ENCODE measurements around the gene TMEM266.
"Not testable (repeated sequence)": the region's sequence is repeated elsewhere in the genome, so short reads cannot be mapped to it uniquely, and the experiment has no call there.

Gene TMEM266, protein sequence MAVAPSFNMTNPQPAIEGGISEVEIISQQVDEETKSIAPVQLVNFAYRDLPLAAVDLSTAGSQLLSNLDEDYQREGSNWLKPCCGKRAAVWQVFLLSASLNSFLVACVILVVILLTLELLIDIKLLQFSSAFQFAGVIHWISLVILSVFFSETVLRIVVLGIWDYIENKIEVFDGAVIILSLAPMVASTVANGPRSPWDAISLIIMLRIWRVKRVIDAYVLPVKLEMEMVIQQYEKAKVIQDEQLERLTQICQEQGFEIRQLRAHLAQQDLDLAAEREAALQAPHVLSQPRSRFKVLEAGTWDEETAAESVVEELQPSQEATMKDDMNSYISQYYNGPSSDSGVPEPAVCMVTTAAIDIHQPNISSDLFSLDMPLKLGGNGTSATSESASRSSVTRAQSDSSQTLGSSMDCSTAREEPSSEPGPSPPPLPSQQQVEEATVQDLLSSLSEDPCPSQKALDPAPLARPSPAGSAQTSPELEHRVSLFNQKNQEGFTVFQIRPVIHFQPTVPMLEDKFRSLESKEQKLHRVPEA

DNA sequence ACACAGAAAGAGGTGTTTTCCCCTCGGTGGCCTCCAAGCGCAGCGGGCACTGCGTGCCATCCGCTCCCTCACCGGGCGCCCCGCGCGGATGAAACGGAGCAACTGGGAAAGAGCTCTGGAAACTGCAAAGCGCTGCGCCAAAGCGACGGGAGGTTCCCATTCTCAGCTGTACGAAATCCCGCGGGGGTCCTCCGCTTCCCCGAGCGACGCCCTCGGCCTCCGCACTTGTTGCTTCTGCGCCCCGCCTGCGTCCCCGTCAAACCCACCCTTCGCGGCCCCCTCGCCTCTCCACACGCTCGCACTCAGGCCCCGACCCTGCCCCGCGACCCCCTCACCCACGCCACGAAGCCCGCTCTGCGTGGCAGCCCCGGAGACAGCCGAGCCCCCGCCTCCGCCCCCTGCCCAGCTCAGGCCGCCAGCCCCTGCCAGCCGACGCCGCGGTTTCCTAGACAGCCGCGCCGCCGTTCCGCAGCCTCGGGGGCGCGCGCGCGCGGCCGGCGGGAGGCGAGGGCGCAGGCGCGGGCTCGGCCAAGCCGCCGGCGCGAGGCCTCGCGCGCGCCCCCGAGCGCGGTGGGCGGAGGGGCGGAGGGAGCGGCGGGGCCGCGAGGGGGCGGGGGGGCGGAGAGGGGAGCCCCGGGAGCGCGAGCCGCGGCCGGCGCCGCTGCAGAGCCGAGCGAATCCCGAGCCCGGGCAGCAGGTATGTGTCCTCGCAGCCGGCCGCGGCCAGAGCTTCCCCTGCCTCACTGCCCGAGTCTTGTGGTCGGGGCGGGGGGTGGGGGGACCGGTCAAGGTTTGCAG, at the start of gene TMEM266:
TSS of gene TMEM266 (plus strand) at position 666 of the 798 bp plus-strand sequence. CDS start 74,279 bp downstream, outside the sequence.
- peak; percentile 76 to 84 (median 83) for DNase-seq

DNA sequence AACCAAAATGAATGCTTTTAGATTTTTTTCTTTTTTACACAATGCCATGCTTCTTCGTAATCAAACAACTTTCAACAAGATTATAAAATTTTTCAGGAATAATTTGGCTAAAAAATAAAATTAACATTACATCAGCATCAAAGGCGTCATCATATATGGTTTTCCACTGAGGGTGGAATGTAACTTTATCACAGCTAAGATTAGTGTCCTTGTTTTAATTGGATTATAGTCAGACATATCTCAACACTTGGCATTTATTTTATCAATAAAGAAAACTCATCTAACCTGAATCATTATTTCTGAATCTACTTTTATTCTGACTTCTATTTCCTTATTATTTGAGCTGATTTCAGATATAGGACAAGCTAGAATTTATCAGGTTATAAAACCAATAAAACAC, 49.2 kb upstream of the TMEM266 start:
- DNase-seq, result no peak

DNA sequence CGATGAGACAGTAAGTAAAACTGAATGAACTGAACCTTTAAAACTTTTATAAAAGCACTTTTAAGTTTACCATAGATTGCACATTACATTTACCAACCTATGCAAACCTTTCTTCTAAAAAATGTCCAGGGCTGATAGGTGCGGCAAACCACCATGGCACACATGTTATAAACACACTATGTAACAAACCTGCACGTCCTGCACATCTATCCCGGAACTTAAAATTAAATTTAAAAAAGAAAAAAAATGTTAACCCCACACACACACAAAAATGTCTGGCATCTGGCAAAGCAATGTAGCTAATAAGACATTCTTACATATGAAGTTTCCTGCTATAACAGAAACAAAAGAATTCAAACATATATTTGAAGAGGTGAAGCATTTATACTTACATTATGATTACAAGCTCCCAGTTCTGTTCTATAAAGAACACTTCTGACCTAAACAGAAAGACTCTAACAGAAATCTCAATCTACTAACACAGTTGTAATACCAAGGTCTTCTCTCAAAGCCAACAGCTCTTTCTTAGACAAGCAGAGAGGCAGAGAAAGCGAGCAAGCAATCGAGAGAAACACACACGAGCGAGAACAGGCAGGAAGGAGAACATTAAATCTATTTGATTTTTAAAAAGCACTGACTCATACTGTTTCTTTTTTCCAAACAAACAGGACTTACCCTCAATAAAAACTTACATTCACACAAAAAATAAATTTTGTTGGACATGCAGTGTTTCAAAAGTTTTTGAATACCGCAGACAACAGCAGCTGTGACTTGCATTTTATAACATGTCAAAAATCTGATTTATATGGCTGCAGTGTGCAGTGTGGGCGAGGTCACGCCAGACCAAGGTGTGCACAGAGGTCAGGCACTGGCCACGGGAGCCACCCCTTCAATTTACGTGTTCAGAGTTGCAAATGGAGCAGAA, 47.9 kb upstream of the TMEM266 start, which contains the start of gene NRG4:
TSS of gene NRG4 (minus strand) at position 798 of the 925 bp plus-strand sequence. CDS start 1,194 bp downstream, outside the sequence.
- DNase-seq, result peak in 2 of 3 experiments; percentile 12 to 57

DNA sequence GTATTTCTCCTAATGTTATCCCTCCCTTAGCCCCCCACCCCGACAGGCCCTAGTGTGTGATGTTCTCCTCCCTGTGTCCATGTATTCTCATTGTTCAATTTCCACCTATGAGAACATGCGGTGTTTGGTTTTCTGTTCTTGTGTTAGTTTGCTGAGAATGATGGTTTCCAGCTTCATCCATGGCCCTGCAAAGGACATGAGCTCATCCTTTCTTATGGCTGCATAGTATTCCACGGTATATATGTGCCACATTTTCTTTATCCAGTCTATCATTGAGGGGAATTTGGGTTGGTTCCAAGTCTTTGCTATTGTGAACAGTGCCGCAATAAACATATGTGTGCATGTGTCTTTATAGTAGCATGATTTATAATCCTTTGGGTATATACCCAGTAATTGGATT, 46.3 kb upstream of the TMEM266 start:
- not testable (repeated sequence) for DNase-seq

DNA sequence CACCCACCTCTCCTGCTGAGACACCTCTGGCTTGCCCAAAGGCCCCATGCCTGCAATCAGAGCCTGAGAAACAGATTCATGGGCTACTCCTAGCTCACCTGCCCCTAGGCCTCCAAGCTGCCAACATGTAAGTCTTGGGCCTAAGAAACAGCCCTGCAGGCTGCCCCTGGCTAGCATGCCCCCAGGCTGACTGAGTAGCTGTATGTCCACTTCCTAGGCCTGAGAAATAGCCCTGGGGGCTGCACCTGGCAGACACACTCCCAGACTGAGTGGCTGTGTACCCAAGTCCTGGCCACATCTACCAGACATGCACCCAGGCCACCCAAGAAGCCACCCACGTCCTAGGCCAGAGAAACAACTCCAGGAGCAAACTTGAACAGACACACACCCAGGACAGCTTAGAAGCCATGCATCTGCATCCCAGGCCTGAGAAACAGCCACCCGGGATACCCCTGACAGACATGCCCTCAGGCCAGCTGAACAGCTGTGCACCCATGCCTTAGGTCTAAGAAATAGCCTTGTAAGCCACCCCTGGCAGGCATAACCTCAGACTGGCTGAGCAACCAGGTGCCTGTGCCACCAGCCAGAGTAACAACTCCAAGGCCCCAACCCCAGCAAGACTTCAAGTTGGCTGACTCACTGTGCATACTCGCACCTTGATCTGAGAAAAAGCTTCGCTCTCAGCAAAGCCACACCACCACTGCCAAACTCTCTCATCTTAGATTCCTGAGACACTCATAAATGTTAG, 35.6 kb upstream of the TMEM266 start:
- DNase-seq, result no peak

DNA sequence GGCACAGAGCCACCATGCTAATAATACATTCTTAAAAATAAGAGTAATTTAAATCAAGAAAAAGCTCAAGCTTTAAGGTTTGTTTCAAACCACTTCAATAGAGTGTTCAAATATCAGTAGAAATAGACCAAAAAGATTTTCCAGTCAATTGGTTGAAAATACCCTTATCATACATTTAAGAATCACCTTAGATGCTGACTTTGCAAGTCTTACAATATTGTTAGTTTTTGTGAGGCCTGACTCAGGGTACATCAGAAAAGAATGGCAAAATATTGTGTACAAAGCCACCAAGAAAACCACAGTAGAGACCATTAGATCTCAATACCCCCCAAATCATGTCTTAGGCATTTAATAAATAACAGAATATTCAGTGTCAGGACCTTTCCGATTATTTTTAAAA, 27.7 kb upstream of the TMEM266 start:
- DNase-seq, result no peak

DNA sequence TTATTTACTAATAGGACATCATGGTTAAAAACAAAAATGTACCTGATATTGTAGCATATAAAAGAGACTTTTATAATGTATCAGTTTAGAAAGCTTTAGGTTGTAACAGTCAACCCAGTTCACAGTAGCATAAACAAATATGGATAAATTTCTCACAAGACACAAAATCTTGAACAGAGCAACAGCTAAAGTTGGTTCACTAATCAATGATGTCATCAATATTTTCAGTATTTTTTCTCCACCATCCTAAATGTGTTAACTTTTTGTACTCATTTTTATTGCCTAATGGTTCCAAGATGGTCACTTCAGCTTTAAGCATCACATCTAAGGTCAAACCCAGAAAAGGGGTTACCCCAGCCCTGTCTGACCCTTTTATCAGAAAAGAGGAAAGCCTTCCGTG, 26.3 kb upstream of the TMEM266 start:
- DNase-seq, result no peak

DNA sequence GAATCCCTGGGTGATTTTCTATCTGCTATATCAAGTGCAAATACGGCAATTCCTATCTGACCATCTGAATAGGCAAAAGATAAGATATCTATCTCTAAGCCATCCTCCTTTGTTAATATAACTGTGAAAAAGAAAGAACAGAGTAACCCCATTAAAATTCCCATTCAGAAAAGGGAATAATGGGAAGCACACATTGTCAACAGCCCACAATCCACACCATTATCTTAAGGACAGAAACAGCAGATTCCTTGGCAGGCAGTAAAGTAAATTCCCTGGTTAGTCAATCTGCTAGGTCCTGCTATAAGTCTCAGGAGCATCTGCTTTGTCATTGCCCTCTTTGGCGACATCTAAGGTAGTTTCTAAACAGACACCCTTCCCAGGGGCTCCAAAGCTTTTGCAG, 25.7 kb upstream of the TMEM266 start:
- no peak for DNase-seq

DNA sequence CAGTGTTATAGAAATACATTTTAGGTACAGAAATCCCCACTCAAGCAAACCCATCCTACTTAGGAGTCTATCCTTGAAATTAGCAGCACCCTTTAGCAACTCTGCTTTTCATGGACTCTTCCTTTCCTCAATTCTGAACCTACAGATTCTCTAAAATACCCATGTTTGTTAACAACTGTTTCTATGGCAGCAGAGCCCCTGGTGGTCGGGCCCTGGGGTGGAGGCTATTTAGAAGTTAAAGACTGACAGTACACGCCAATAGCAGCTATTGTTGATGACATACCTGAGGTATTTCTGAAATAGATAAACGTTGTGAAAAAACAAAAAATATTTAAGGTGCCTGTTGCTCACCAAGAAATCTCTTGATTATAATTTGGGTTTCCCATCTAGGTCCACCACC, 24.2 kb upstream of the TMEM266 start:
- no peak for DNase-seq

DNA sequence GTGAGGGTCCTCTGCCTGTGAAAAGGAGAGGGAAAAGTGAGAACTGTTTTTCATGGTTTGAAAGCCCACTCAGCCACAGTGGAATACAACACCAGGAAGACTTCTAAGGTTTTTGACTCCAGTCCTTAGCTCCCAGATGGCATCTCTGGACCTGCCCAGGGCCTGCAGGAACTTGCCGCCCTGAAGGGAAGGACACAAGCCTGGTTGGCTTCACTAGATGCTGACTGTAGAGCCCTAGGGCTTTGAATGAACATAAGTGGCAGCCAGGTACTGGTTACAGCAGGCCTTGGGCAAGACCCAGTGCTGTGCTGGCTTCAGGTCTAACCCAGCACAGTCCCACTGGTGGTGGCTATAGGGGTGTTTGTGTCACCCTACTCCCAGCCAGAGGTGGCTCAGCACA, 21.3 kb upstream of the TMEM266 start:
- DNase-seq, result no peak

DNA sequence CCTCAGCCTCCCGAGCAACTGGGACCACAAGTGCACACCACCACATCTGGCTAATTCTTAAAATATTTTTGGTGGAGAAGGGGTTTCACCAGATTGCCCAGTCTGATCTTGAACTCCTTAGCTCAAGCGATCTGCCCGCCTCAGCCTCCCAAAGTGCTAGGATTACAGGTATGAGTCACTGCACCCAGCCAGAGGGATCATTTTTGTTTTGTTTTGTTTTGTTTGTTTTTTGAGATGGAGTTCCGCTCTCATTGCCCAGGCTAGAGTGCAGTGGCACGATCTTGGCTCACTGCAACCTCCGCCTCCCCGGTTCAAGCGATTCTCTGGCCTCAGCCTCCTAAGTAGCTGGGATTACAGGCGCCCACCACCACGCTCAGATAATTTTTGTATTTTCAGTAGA, 5.6 kb upstream of the TMEM266 start:
- DNase-seq, result not testable (repeated sequence)

DNA sequence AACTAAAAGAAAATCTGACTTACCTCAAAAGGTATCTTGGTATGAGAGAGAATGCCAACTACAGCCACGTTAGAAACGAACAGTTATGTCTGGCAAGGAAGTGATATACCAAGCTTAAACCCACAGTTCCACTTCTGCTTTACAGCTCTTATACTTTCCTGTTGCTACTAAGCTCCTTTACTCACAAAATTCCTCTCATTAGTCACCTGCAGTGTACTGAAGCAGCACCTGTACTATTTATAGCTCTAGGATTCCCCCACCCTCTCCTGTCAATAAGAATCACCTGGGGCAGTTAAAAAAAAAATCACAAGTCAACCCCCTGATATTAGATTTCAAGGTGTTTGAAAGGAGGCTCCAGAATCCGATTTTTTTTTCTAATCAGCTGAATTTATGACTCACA, 2.9 kb upstream of the TMEM266 start:
- DNase-seq, result peak in 2 of 3 experiments; percentile 47 to 72

DNA sequence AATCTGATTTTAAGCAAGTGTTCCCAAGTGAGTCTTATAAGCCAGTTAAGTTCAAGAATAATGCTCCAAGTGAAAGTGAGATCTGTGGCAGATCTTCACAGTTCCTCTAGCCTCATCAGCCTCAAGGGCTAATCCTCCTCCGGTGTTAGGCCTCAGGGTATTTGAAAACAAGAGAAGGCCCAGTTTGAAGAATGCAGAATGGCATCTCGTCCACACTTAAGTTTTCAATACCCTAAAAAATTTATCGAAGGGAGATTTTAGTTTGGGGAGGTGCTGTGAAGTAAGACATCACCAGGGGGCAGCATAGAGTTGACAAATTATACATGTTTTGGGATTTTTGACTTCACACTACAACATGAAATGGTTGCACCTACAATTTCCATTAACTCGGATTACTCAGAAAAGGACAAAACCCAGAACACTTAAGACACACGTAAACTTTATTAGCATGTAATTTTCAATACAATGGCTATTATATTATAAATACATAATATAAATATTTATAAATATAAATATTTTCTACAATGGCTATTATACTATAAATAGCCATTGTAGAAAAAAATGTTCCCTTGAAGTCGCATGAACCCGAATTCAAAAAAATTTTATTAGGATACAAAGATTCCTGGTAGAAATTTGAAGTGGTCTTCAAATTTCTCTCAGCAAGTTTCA, 2.3 kb upstream of the TMEM266 start:
- peak; percentile 28 to 72 (median 47) for DNase-seq

DNA sequence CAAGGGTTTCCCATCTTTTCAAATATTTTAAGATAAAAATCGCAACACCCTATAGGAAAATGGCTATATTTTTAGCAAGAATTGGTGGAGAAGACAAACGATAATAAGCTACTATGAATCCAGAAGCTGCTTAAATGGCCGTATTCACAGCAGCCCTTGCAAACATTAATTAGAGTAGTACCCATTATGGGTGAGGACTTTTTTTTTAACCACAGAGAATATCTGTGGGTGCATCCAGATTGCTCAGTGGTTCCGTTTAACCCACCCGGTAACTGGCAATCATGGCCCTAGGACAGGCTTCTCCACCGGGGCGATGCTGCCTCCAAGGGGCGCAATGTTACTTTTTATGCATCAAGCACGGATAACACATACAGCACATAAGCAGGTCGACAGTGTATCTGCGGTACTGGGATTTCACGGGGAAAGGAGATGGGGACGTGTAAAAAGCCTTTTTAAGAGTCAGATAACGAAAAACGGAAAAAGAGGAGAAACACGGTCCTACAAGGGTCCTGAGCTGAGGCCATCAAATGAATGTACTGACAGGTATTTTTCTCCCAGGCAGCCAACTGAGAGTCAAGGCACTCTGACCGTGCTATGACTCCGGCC, 968 bp upstream of the TMEM266 start:
- DNase-seq, result peak; percentile 4 to 83 (median 75)

DNA sequence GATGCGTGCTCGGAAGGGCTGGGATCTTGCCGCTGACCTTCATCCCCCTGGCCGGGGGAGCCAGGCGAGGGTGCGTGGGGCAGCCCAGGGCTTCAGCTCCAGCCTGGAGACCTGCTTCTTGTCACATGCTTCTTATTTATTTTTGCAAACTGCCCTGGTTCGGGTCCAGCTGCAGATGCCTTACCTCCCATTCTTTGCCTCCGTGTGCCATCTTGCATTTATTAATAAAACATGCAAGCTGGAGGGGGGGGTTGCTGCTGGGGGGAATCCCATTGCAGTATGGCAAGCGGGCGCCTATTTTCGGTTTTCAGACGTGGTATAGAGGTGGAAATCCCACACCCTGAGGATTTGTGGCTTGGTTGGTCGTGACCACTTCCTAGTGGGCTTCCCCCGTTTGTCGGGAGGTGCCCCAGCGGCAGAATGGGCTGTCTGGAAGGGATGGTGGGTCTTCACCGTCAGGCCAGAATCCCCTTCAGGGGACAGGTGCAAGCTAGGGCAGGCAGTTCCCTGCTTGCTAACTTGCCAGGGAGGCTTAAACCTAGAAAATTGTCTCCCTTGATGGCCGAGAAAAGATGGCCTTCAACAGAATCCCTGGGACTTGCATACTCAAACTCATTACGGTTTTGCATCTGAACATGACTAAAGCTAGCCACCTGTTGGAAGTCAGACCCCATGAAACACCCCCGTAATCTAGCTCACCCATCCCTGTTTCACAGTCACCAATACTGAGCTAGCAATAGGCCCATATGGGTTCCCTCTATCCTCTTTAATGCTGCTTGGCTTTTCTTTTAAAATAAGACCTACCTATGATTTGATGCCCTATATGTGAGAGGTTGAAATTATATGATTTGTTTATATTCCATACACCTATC, 569 bp downstream of the TMEM266 start:
- peak in 2 of 3 experiments; percentile 1 to 35 for DNase-seq

DNA sequence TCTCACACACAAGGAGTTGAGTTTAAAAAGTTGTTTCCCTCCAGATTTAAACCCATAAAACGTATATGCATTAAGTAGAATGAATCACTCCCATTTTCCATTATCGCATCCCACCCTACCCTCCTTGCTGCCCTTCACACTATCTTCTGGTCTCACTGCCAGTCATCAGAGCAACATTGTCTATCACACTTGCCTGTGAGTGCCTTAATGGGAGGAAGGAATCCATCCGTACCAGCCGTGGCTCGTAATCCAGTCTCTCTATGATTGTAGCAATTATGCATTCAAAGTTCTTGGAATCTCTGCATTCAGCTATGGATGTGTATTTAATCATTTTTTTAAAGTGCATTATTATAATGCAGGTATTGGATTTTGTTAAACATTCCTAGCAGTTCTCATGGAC, 1.9 kb downstream of the TMEM266 start:
- DNase-seq, result no peak

DNA sequence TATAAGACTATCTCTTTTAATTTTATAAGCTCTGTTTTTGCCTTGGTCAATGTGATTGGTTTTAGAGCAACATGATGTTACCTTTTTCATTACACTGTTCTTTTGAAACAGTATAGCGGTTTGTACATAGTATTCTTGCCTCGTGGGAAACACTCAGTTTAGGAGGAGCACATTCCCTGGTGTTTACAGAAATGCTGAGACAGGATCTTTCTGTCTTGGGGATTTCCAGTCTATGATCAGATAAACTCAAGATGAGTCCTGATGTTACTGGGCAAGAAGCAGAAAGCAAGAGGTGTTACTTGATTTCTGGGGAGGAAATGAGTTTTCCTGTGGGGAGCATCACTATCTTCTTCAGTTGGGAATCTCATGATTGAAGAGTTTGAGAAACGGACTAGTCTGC, 2.5 kb downstream of the TMEM266 start:
- no peak for DNase-seq

DNA sequence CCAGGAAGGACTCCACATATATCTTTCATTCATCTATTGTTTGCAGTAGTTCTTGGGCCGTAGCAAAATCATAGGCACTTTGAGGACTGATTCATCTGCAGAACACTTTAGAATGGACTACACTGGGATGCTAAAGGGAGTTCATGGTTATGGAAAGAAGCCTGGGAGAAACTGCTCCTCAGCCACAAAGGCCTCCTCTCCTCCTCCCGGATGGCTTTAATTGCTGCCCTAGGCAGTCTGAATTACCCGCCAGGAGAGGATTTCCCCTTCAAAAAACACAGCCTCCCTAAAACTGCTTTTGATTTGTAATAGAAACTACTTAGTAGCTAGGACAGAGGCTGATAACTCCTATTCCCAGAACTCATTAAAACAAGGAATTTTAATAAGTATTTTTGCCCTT, 4.6 kb downstream of the TMEM266 start:
- DNase-seq, result peak in 1 of 3 experiments; percentile 10

DNA sequence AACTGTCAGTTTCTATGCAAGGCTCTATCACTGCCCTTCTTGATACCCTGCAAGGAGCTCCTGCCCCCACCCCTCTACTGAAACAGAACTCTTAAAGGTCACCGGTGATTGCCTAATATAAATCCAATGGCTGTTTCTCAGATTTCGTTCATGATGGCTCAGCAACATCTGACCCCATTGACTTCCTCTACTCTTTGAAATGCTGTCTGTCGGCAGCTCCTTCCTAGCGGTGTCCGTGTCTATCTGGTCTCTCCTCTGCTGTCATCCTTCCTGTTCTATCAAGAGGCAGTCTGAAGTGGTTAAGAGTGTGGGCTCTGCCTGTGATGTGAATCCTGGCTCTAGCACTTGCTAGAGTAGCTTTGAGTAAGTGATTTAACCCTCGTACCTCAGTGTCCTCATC, 5.5 kb downstream of the TMEM266 start:
- DNase-seq, result no peak

DNA sequence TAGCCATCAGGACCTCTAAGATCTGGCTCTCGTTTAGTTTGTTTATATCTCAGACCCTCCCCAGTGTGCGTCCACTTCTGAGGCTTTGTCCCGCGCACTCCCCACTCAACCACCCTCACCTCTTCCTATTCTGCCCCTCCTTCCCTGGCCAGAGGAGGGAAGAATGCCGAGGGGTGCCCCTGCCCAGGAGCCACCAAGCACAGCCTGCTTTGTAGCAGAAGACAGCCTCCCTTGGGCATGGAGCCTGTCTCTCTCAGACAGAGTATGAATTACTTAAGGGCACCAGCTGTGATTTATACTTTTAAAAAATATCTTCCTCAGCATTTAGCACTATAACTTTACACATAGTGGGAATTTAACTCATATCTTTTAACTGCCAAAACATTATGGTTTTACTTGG, 6.0 kb downstream of the TMEM266 start:
- DNase-seq, result no peak

All from NCI-H1417 (cell line).